Muscle of leg (tissue), 11 donors: ENCODE data around the gene TBXAS1. TPM values are rescaled to one million over a fixed set of nuclear protein-coding genes. Genes with fewer than 3 reads are reported as not detected.

Experiments
- DNase-seq: peaks from one replicate; pipeline ENCODE4 v3.0.0; 2013
- H3K27ac ChIP-seq: one replicate; pipeline ENCODE4 v1.5.1; 2013; ENCODE audit warnings: mild to moderate bottlenecking, low read length, control low read depth
- H3K27me3 ChIP-seq: one replicate; pipeline ENCODE4 v1.6.1; 2013; ENCODE audit warnings: low read length; ENCODE audit not compliant: control insufficient read depth, insufficient read depth
- H3K36me3 ChIP-seq: one replicate; pipeline ENCODE4 v1.6.1; 2013; ENCODE audit warnings: low read length; ENCODE audit not compliant: control insufficient read depth, insufficient read depth
- H3K4me1 ChIP-seq: one replicate; pipeline ENCODE4 v1.6.1; 2013; ENCODE audit warnings: low read length; ENCODE audit not compliant: control insufficient read depth, insufficient read depth
- H3K4me3 ChIP-seq: one replicate; pipeline ENCODE4 v1.5.1; 2013; ENCODE audit warnings: low read length, control low read depth
- H3K9me3 ChIP-seq: replicated peaks from 2 replicates; pipeline ENCODE4 v1.6.1; 2013; ENCODE audit warnings: low read depth, low read length; ENCODE audit not compliant: control insufficient read depth
- WGBS: methylation state at CpG from one replicate; pipeline ENCODE4 v1.1.5; 2013; ENCODE audit warnings: missing lambda C conversion rate; ENCODE audit not compliant: insufficient coverage; 5-methylcytosine and 5-hydroxymethylcytosine counted together
- polyA plus RNA-seq, 8 donors: library from polyadenylated mRNA; unstranded; fragments of 120-200 nt; gene quantifications; one replicate each; pipeline versions ENCODE4 v1.2.1 to v1.2.3, GENCODE V29; 2013; ENCODE audit warnings: inconsistent platforms in 1 of 8, low replicate concordance in 1 of 8; ENCODE audit not compliant: insufficient read length in 8 of 8, insufficient read depth in 1 of 8
- total RNA-seq: library from RNA; stranded (reverse); fragments of 120-200 nt; gene quantifications from one replicate; pipeline ENCODE4 v1.2.4, GENCODE V29; 2013

The TBXAS1 gene
- total and polyA plus RNA-seq, 9 donors = 2.6 to 4.5 (median 3.4) TPM

GRCh38 chr7:140005754-140006503 is 176.9 kb downstream of the TBXAS1 start:
- H3K36me3 ChIP-seq = no peaks in the 10 kb centered on the region
- no peaks in the 10 kb centered on the region for H3K9me3 ChIP-seq
- no peak for DNase-seq
- no peaks in the 10 kb centered on the region for H3K27me3 ChIP-seq
- no peak overlapping the region for H3K4me3 ChIP-seq
- H3K4me1 ChIP-seq = no peaks in the 10 kb centered on the region
- 37% methylated on average over 9 of the region's 13 CpGs for WGBS
- H3K27ac ChIP-seq = no peak overlapping the region

- WGBS = 94% methylated on average over 9 of the region's 10 CpGs
- Histone ChIP-seq H3K36me3 (no peaks in the 10 kb centered on the region), H3K4me1 (no peaks in the 10 kb centered on the region), H3K27me3 (no peaks in the 10 kb centered on the region), H3K4me3 (no peak overlapping the region), H3K27ac (no peak overlapping the region), H3K9me3 (no peaks in the 10 kb centered on the region)
- DNase-seq = no peak
Measured at GRCh38 chr7:140006600-140006999, 177.5 kb downstream of the TBXAS1 start.

- no peaks in the 10 kb centered on the region for H3K9me3 ChIP-seq
- 77% methylated on average over 10 of the region's 11 CpGs for WGBS
Measured at GRCh38 chr7:140007051-140007690, 178.1 kb downstream of the TBXAS1 start.

GRCh38 chr7:140008755-140009610 is 179.9 kb downstream of the TBXAS1 start:
- Histone ChIP-seq H3K9me3 (no peaks in the 10 kb centered on the region), H3K27ac (no peak overlapping the region), H3K36me3 (no peaks in the 10 kb centered on the region), H3K4me3 (no peak overlapping the region), H3K4me1 (no peaks in the 10 kb centered on the region), H3K27me3 (no peaks in the 10 kb centered on the region)
- DNase-seq = no peak
- WGBS = 83% methylated on average over 8 of the region's 16 CpGs

More at GRCh38 chr7:140007051-140007690, 178.1 kb downstream of the TBXAS1 start:
- DNase-seq = no peak
- Histone ChIP-seq H3K4me3 (no peak overlapping the region), H3K36me3 (no peaks in the 10 kb centered on the region), H3K27ac (no peak overlapping the region), H3K4me1 (no peaks in the 10 kb centered on the region), H3K27me3 (no peaks in the 10 kb centered on the region)

- Histone ChIP-seq H3K27me3 (no peaks in the 10 kb centered on the region), H3K9me3 (no peaks in the 10 kb centered on the region), H3K27ac (no peak overlapping the region), H3K4me3 (no peak overlapping the region), H3K36me3 (no peaks in the 10 kb centered on the region), H3K4me1 (no peaks in the 10 kb centered on the region)
- 85% methylated on average over 8 of the region's 11 CpGs for WGBS
- no peak for DNase-seq
Measured at GRCh38 chr7:140009735-140010134, 180.7 kb downstream of the TBXAS1 start.

GRCh38 chr7:140010194-140010895 is 181.3 kb downstream of the TBXAS1 start:
- no peaks in the 10 kb centered on the region for H3K9me3 ChIP-seq
- no peak overlapping the region for H3K4me3 ChIP-seq
- WGBS = 67% methylated on average over 3 of the region's 9 CpGs
- H3K27ac ChIP-seq = no peak overlapping the region
- no peaks in the 10 kb centered on the region for H3K27me3 ChIP-seq
- H3K4me1 ChIP-seq = no peaks in the 10 kb centered on the region
- no peaks in the 10 kb centered on the region for H3K36me3 ChIP-seq
- no peak for DNase-seq

GRCh38 chr7:140013676-140014075 is 184.6 kb downstream of the TBXAS1 start:
- 88% methylated on average over 4 of the region's 4 CpGs for WGBS
- Histone ChIP-seq H3K4me3 (no peak overlapping the region), H3K27me3 (no peaks in the 10 kb centered on the region), H3K9me3 (no peaks in the 10 kb centered on the region), H3K27ac (no peak overlapping the region), H3K4me1 (no peaks in the 10 kb centered on the region), H3K36me3 (no peaks in the 10 kb centered on the region)
- DNase-seq = no peak

GRCh38 chr7:140014123-140014522 is 185.1 kb downstream of the TBXAS1 start:
- no peak for DNase-seq
- Histone ChIP-seq H3K9me3 (no peaks in the 10 kb centered on the region), H3K36me3 (no peaks in the 10 kb centered on the region), H3K4me3 (no peak overlapping the region), H3K27me3 (no peaks in the 10 kb centered on the region), H3K27ac (no peak overlapping the region), H3K4me1 (no peaks in the 10 kb centered on the region)
- 78% methylated on average over 10 of the region's 10 CpGs for WGBS

- Histone ChIP-seq H3K4me1 (no peaks in the 10 kb centered on the region), H3K4me3 (no peak overlapping the region), H3K27ac (no peak overlapping the region), H3K27me3 (no peaks in the 10 kb centered on the region), H3K9me3 (no peaks in the 10 kb centered on the region), H3K36me3 (no peaks in the 10 kb centered on the region)
- 86% methylated on average over 9 of the region's 11 CpGs for WGBS
- DNase-seq = no peak
Measured at GRCh38 chr7:140015471-140015970, 186.5 kb downstream of the TBXAS1 start.
